Neutrophil (primary cell): Measurements from ENCODE around the gene SFMBT1.

Source experiments
- H3K27ac ChIP-seq: fragments of 200-600 bp; sonication (generic); 2 replicates; pipeline ENCODE4 v1.5.1; 2016; ENCODE audit warnings: mild to moderate bottlenecking, moderate library complexity
- H3K27me3 ChIP-seq: fragments of 200-600 bp; sonication (generic); 2 replicates; pipeline ENCODE4 v1.6.0; 2016; ENCODE audit warnings: mild to moderate bottlenecking
- H3K36me3 ChIP-seq: fragments of 200-600 bp; sonication (generic); 2 replicates; pipeline ENCODE4 v1.5.1; 2017
- H3K4me1 ChIP-seq, 2 experiments: fragments of 200-600 bp in 1 of 2; sonication (generic) in 1 of 2; 1 replicate in 1 of 2; 2 replicates in 1 of 2; pipeline versions ENCODE4 v1.5.1 to v1.6.1; 2013 to 2016; ENCODE audit warnings: low read depth in 1 of 2, low read length in 1 of 2, mild to moderate bottlenecking in 1 of 2, moderate library complexity in 1 of 2; ENCODE audit not compliant: control insufficient read depth in 1 of 2, insufficient read depth in 1 of 2
- H3K4me3 ChIP-seq, 2 experiments: fragments of 200-600 bp in 1 of 2; sonication (generic) in 1 of 2; 1 replicate in 1 of 2; 2 replicates in 1 of 2; pipeline ENCODE4 v1.5.1; 2013 to 2016; ENCODE audit warnings: low read depth in 1 of 2, low read length in 1 of 2, mild to moderate bottlenecking in 1 of 2, moderate library complexity in 1 of 2
- H3K9me3 ChIP-seq: fragments of 200-600 bp; sonication (generic); 2 replicates; pipeline ENCODE4 v1.5.1; 2016
- TF ChIP-seq, protein P1 (sequence below): fragments of 200-600 bp; sonication (generic); IDR thresholded peaks from 2 replicates; pipeline ENCODE4 v1.5.1; 2016; ENCODE audit warnings: antibody characterized with exemption

The SFMBT1 gene

DNA sequence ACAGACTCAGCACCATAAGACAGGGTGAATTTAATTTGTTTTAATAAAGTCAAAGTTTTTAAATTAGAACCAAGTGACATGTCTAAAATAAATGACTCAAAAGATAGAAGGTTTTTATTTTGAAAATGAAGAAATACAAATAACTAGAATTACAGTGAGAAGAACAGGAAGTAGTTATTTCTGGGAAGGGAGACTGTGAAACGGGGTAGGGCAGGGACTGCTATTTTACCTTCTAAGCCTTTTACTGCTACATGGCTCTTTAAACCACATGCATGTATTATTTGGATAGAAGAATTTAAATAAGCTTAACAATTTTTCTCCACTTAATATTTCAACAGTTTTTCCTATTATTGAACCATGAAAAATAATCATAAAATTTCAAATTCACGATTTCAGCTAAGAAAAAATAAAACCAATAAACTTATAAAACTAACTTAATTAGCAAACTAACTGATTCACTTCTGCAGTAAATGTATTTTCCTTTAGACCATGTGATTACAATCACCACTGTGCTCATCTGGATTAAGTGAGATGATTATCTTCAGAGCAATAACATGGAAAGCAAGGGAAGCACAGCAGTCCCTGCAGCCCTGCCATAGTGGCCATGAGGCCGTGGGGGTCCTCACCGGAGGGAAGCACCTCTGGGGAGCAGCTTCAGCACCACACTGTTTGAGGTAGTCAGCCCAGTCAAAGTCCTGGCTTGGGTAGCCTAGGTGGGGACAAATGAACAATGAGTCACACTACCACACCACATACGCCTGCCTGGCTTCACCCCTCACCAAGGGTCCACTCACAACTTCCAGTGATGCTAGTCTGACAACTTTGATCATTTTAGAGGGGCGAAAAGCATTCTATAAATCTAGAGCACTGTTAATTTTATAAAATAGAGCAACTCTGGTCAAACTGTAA is 120.2 kb downstream of the SFMBT1 start:
- TF ChIP-seq, protein P1, sequence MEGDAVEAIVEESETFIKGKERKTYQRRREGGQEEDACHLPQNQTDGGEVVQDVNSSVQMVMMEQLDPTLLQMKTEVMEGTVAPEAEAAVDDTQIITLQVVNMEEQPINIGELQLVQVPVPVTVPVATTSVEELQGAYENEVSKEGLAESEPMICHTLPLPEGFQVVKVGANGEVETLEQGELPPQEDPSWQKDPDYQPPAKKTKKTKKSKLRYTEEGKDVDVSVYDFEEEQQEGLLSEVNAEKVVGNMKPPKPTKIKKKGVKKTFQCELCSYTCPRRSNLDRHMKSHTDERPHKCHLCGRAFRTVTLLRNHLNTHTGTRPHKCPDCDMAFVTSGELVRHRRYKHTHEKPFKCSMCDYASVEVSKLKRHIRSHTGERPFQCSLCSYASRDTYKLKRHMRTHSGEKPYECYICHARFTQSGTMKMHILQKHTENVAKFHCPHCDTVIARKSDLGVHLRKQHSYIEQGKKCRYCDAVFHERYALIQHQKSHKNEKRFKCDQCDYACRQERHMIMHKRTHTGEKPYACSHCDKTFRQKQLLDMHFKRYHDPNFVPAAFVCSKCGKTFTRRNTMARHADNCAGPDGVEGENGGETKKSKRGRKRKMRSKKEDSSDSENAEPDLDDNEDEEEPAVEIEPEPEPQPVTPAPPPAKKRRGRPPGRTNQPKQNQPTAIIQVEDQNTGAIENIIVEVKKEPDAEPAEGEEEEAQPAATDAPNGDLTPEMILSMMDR: no peak
- Histone ChIP-seq H3K27me3 (no peaks in the 10 kb centered on the region), H3K9me3 (no peaks in the 10 kb centered on the region), H3K4me1 (peaks cover 55 to 64% of the 10 kb centered on the region in 2 experiments), H3K27ac (peak overlapping the region; percentile 82), H3K36me3 (no peaks in the 10 kb centered on the region), H3K4me3 (no peak overlapping the region)

DNA sequence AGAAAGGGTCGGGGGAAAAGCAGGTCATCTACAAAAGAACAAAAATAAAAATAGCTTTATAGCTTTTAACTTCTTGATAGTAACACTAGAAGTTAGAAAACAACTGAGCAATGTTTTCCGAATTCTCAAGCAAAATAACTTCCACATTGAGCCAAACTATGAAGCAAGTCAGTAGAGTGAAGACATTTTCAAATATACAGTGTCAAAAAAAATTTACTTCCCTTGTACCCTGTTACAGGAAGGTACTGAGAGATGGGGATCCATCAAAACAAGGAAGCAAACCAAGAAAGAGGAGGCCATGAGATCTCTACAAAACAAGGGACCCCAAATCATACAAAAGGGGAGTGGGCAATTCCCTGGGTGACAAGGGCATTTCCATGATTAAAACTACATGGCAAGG is 121.9 kb downstream of the SFMBT1 start:
- Histone ChIP-seq H3K4me1 (peaks cover 70 to 79% of the 10 kb centered on the region in 2 experiments), H3K36me3 (no peaks in the 10 kb centered on the region), H3K27me3 (no peaks in the 10 kb centered on the region), H3K9me3 (no peaks in the 10 kb centered on the region), H3K4me3 (no peak overlapping the region), H3K27ac (peak overlapping the region; percentile 82)
- TF ChIP-seq, protein P1: no peak

DNA sequence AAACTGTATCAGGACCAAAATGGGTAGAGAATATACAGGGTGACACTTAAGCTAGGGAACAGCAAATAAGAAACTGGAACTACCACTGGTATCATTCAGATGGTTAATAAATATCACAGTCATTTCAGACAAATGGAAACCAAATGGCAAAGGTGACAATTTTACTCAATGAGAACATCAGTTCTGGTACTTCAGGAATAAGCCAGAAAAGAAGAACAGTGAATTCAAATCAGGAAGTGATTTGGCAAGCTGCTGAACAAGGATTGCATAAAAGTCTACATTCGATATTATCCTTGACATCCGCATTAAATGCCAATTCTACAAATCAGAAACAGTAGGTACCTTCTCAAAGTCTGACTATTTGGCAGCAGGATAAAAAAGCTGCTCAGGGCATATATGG is 125.0 kb downstream of the SFMBT1 start:
- H3K9me3 ChIP-seq: no peaks in the 10 kb centered on the region
- H3K4me1 ChIP-seq: peaks cover 67% of the 10 kb centered on the region in 2 experiments
- H3K4me3 ChIP-seq: no peak overlapping the region
- H3K27me3 ChIP-seq: no peaks in the 10 kb centered on the region
- peak overlapping the region; percentile 82 for H3K27ac ChIP-seq
- TF ChIP-seq, protein P1: no peak
- no peaks in the 10 kb centered on the region for H3K36me3 ChIP-seq

DNA sequence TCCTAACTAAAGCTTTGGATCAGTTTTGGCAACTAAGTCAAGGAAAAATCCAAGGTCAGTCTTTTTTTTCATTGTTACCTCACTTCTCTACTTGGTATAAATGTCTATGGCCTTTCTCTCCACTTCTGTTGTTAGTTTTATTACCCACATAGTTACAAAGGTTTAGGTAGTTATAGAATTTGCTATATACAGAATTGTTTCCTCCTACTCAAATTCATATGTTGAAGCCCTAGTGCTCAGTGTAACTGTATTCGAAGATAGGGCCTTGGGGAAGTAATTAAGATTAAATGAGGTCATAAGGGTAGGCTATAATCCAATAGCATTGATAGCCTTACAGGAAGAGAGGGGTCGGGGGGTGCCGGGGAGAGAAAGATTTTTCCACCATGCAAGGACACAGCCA is 128.8 kb downstream of the SFMBT1 start:
- Histone ChIP-seq H3K4me3 (no peak overlapping the region), H3K27ac (no peak overlapping the region), H3K4me1 (peaks cover 29% of the 10 kb centered on the region in 2 experiments), H3K27me3 (no peaks in the 10 kb centered on the region), H3K9me3 (no peaks in the 10 kb centered on the region), H3K36me3 (no peaks in the 10 kb centered on the region)
- TF ChIP-seq, protein P1: no peak

DNA sequence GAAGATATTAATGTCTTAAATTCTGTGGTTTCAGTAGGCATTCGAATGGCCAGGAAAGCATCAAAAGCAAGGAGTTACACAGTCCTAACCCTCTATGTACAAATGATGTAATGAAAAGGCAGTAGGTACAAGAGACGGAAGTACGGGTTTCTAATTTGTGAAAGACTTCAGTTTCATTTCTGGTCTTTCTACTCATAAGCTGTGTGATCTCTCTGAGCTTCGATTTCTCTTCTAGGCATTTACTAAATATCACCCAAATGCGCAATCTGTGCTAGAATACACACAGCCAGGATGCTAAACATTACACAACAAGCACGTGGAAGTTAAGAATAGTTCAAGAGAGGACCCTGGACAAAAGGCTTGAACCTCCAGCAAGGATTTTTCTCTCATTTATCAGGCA is 130.6 kb downstream of the SFMBT1 start:
- H3K36me3 ChIP-seq: no peaks in the 10 kb centered on the region
- no peak overlapping the region for H3K4me3 ChIP-seq
- H3K27ac ChIP-seq: no peak overlapping the region
- no peaks in the 10 kb centered on the region for H3K9me3 ChIP-seq
- H3K27me3 ChIP-seq: no peaks in the 10 kb centered on the region
- TF ChIP-seq, protein P1: no peak
- H3K4me1 ChIP-seq: peaks cover 11 to 12% of the 10 kb centered on the region in 2 experiments
